Parathyroid adenoma (tissue), 2 donors: ENCODE measurements around the gene GORASP1.
A peak's percentile ranks its signal among the peaks of the same experiment; 100 is the strongest.

Source experiments
- H2AFZ ChIP-seq: fragments of 300-600 bp; sonication (generic); one replicate; pipeline ENCODE4 v1.7.0; 2017; ENCODE audit warnings: antibody characterized with exemption, mild to moderate bottlenecking
- H3K27ac ChIP-seq: fragments of 300-600 bp; sonication (generic); one replicate; pipeline ENCODE4 v1.7.0; 2017
- H3K27me3 ChIP-seq: fragments of 300-600 bp; sonication (generic); one replicate; pipeline ENCODE4 v1.7.0; 2017; ENCODE audit warnings: low read length; ENCODE audit not compliant: control insufficient read depth, insufficient read depth
- H3K36me3 ChIP-seq: fragments of 300-600 bp; sonication (generic); one replicate; pipeline ENCODE4 v1.7.0; 2017; ENCODE audit warnings: low read length; ENCODE audit not compliant: control insufficient read depth, insufficient read depth
- H3K4me1 ChIP-seq: fragments of 300-600 bp; sonication (generic); one replicate; pipeline ENCODE4 v1.7.0; 2017; ENCODE audit warnings: control low read depth
- H3K4me2 ChIP-seq: fragments of 300-600 bp; sonication (generic); one replicate; pipeline ENCODE4 v1.7.0; 2017; ENCODE audit warnings: low read length
- H3K4me3 ChIP-seq: fragments of 300-600 bp; sonication (generic); one replicate; pipeline ENCODE4 v1.7.0; 2017; ENCODE audit warnings: low read depth, low read length
- H3K79me2 ChIP-seq: fragments of 300-600 bp; sonication (generic); one replicate; pipeline ENCODE4 v1.7.0; 2017; ENCODE audit warnings: control low read depth
- H3K9ac ChIP-seq: fragments of 300-600 bp; sonication (generic); one replicate; pipeline ENCODE4 v1.7.0; 2017; ENCODE audit warnings: mild to moderate bottlenecking
- H3K9me3 ChIP-seq: fragments of 300-600 bp; sonication (generic); one replicate; pipeline ENCODE4 v1.7.0; 2017; ENCODE audit warnings: low read length; ENCODE audit not compliant: control insufficient read depth
- CTCF ChIP-seq: fragments of 300-600 bp; sonication (generic); IDR thresholded peaks from one replicate; pipeline ENCODE4 v1.7.0; 2017; ENCODE audit warnings: antibody characterized with exemption, mild to moderate bottlenecking
- donor health status: primary hyperparathyroidism.

The GORASP1 gene

GRCh38 chr3:39107388-39108199, at the start of gene GORASP1, which contains the start of gene TTC21A:
Gene GORASP1, minus strand, starts transcription at chr3:39107627. Its CDS starts 86 bp downstream, at chr3:39107541.
Gene TTC21A, plus strand, starts transcription at chr3:39107680. Its CDS starts 158 bp downstream, at chr3:39107838.
- no peaks in the 10 kb centered on the region for H3K36me3 ChIP-seq
- H3K4me2 ChIP-seq, result peak within 1 kb of the TSS; percentile 98
- H3K27ac ChIP-seq, result peak within 1 kb of the TSS; percentile 34
- peak within 1 kb of the TSS; percentile 79 for H2AFZ ChIP-seq
- peak within 1 kb of the TSS; percentile 99 for H3K4me3 ChIP-seq
- peaks cover 19% of the 10 kb centered on the region for H3K79me2 ChIP-seq
- peak within 1 kb of the TSS; percentile 72 for H3K9ac ChIP-seq
- H3K9me3 ChIP-seq, result no peaks in the 10 kb centered on the region
- TF ChIP-seq CTCF, result peak; percentile 1
- H3K27me3 ChIP-seq, result no peaks in the 10 kb centered on the region
- peaks cover 4% of the 10 kb centered on the region for H3K4me1 ChIP-seq

GRCh38 chr3:39156421-39156820, 49.0 kb upstream of the GORASP1 start:
- Histone ChIP-seq H3K79me2 (peaks cover 8% of the 10 kb centered on the region), H2AFZ (no peak overlapping the region), H3K9ac (no peak overlapping the region), H3K27me3 (no peaks in the 10 kb centered on the region), H3K4me2 (no peak overlapping the region), H3K4me1 (peaks cover 17% of the 10 kb centered on the region), H3K36me3 (no peaks in the 10 kb centered on the region), H3K27ac (no peak overlapping the region), H3K9me3 (no peaks in the 10 kb centered on the region), H3K4me3 (no peak overlapping the region)
- no peak for TF ChIP-seq CTCF

- Histone ChIP-seq H3K9ac (no peak overlapping the region), H3K27ac (peak overlapping the region; percentile 80), H3K79me2 (peaks cover 25% of the 10 kb centered on the region), H2AFZ (peak overlapping the region; percentile 64), H3K4me1 (peaks cover 32% of the 10 kb centered on the region), H3K4me3 (peak overlapping the region; percentile 91), H3K9me3 (no peaks in the 10 kb centered on the region), H3K4me2 (peak overlapping the region; percentile 65), H3K27me3 (no peaks in the 10 kb centered on the region), H3K36me3 (no peaks in the 10 kb centered on the region)
- no peak for TF ChIP-seq CTCF
These were observed 47.0 kb upstream of the GORASP1 start for GRCh38 chr3:39154280-39155021.

GRCh38 chr3:39153977-39154279, 46.5 kb upstream of the GORASP1 start:
- no peak for TF ChIP-seq CTCF
- Histone ChIP-seq H3K36me3 (no peaks in the 10 kb centered on the region), H3K27ac (peak overlapping the region; percentile 80), H3K4me2 (peak overlapping the region; percentile 65), H3K79me2 (peaks cover 30% of the 10 kb centered on the region), H3K9ac (no peak overlapping the region), H3K4me1 (peaks cover 34% of the 10 kb centered on the region), H3K27me3 (no peaks in the 10 kb centered on the region), H3K4me3 (peak overlapping the region; percentile 91), H3K9me3 (no peaks in the 10 kb centered on the region), H2AFZ (peak overlapping the region; percentile 90)
